ENCODE data around the gene RFT1. TPM values are rescaled to one million over a fixed set of nuclear protein-coding genes. Genes with fewer than 3 reads are reported as not detected.

RFT1 gene
- total RNA-seq, 1 donor from 2014 or later: 10.5 TPM

GRCh38 chr3:53157974-53158580 is 27.8 kb upstream of the RFT1 start:
- no peak for DNase-seq
- no peak overlapping the region for H3K27ac Mint-ChIP-seq (ENCODE audit: unreplicated experiment)
- H3K27me3 Mint-ChIP-seq (ENCODE audit: unreplicated experiment): peaks cover 25% of the 10 kb centered on the region
- H3K9me3 Mint-ChIP-seq (ENCODE audit: unreplicated experiment): peaks cover 9% of the 10 kb centered on the region
- no peaks in the 10 kb centered on the region for H3K36me3 Mint-ChIP-seq (ENCODE audit: unreplicated experiment)
- no peak for TF ChIP-seq CTCF (IDR thresholded peaks at IDR 0.05; ENCODE audit: partially characterized antibody, unreplicated experiment)
- peak overlapping the region; percentile 49 for H3K4me3 Mint-ChIP-seq (ENCODE audit: unreplicated experiment)
- H3K4me1 Mint-ChIP-seq (ENCODE audit: low read depth, unreplicated experiment): peaks cover 7% of the 10 kb centered on the region

- H3K27ac Mint-ChIP-seq (ENCODE audit: unreplicated experiment): no peak overlapping the region
These were observed 26.2 kb upstream of the RFT1 start for GRCh38 chr3:53156368-53156834.

GRCh38 chr3:53155760-53156159 is 25.5 kb upstream of the RFT1 start:
- Mint-ChIP-seq H3K9me3 (ENCODE audit: unreplicated experiment) (peaks cover 6% of the 10 kb centered on the region), H3K27ac (ENCODE audit: unreplicated experiment) (no peak overlapping the region), H3K4me3 (ENCODE audit: unreplicated experiment) (no peak overlapping the region), H3K36me3 (ENCODE audit: unreplicated experiment) (no peaks in the 10 kb centered on the region), H3K4me1 (ENCODE audit: low read depth, unreplicated experiment) (peaks cover 2% of the 10 kb centered on the region), H3K27me3 (ENCODE audit: unreplicated experiment) (peaks cover 20% of the 10 kb centered on the region)
- TF ChIP-seq CTCF (IDR thresholded peaks at IDR 0.05; ENCODE audit: partially characterized antibody, unreplicated experiment): no peak
- DNase-seq: no peak

More at GRCh38 chr3:53156368-53156834, 26.2 kb upstream of the RFT1 start:
- TF ChIP-seq CTCF (IDR thresholded peaks at IDR 0.05; ENCODE audit: partially characterized antibody, unreplicated experiment): no peak
- peaks cover 20% of the 10 kb centered on the region for H3K27me3 Mint-ChIP-seq (ENCODE audit: unreplicated experiment)
- no peak overlapping the region for H3K4me3 Mint-ChIP-seq (ENCODE audit: unreplicated experiment)
- DNase-seq: no peak
- peaks cover 2% of the 10 kb centered on the region for H3K4me1 Mint-ChIP-seq (ENCODE audit: low read depth, unreplicated experiment)
- H3K36me3 Mint-ChIP-seq (ENCODE audit: unreplicated experiment): no peaks in the 10 kb centered on the region
- H3K9me3 Mint-ChIP-seq (ENCODE audit: unreplicated experiment): peaks cover 6% of the 10 kb centered on the region

GRCh38 chr3:53154881-53155285 is 24.6 kb upstream of the RFT1 start:
- Mint-ChIP-seq H3K9me3 (ENCODE audit: unreplicated experiment) (peaks cover 4% of the 10 kb centered on the region), H3K4me1 (ENCODE audit: low read depth, unreplicated experiment) (no peaks in the 10 kb centered on the region), H3K36me3 (ENCODE audit: unreplicated experiment) (no peaks in the 10 kb centered on the region), H3K27me3 (ENCODE audit: unreplicated experiment) (peaks cover 16% of the 10 kb centered on the region), H3K27ac (ENCODE audit: unreplicated experiment) (no peak overlapping the region), H3K4me3 (ENCODE audit: unreplicated experiment) (no peak overlapping the region)
- no peak for TF ChIP-seq CTCF (IDR thresholded peaks at IDR 0.05; ENCODE audit: partially characterized antibody, unreplicated experiment)
- DNase-seq: no peak

GRCh38 chr3:53153980-53154379 is 23.7 kb upstream of the RFT1 start:
- Mint-ChIP-seq H3K27ac (ENCODE audit: unreplicated experiment) (no peak overlapping the region), H3K27me3 (ENCODE audit: unreplicated experiment) (peaks cover 13% of the 10 kb centered on the region), H3K36me3 (ENCODE audit: unreplicated experiment) (no peaks in the 10 kb centered on the region), H3K4me1 (ENCODE audit: low read depth, unreplicated experiment) (no peaks in the 10 kb centered on the region), H3K9me3 (ENCODE audit: unreplicated experiment) (peaks cover 4% of the 10 kb centered on the region), H3K4me3 (ENCODE audit: unreplicated experiment) (no peak overlapping the region)
- DNase-seq: no peak
- TF ChIP-seq CTCF (IDR thresholded peaks at IDR 0.05; ENCODE audit: partially characterized antibody, unreplicated experiment): no peak
